Smooth muscle cell of the brain vasculature (primary cell): Measurements from ENCODE around the gene ASCL3.
"Not testable (repeated sequence)": the region's sequence is repeated elsewhere in the genome, so short reads cannot be mapped to it uniquely, and the experiment has no call there.

Experiments
- DNase-seq: peaks from one replicate; pipeline ENCODE4 v3.0.0-alpha.2; 2012; ENCODE audit warnings: low read depth, low spot score

The ASCL3 gene, protein sequence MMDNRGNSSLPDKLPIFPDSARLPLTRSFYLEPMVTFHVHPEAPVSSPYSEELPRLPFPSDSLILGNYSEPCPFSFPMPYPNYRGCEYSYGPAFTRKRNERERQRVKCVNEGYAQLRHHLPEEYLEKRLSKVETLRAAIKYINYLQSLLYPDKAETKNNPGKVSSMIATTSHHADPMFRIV

DNA sequence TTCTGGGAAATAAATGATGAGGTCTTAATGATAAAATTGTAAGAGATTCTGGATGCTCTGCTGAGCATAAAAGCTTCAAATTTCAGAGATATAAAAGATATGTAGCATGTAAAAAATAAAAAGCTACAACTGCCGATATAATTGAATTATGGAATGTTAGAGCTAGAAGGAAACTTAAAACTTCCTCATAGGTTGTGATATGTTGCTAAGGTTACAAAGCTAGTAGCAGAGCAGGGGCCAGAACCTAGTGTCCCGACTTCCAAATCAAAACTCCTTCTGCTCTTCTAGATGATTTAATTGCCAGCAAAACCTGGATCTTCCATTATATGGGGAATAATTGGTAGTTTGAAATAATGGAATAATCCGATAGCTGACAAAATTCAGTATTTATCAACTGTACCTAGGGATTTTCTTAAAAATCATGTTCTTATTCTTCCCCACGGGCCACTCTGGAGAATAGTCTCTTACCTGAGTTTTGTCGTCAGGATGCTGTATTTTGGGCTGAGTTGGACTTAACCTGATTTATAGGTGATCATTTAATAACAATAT is at the start of gene ASCL3:
Gene ASCL3, minus strand, starts transcription at position 499 of the 549 bp plus-strand sequence. CDS start 4,855 bp downstream, outside the sequence.
- DNase-seq = no peak

DNA sequence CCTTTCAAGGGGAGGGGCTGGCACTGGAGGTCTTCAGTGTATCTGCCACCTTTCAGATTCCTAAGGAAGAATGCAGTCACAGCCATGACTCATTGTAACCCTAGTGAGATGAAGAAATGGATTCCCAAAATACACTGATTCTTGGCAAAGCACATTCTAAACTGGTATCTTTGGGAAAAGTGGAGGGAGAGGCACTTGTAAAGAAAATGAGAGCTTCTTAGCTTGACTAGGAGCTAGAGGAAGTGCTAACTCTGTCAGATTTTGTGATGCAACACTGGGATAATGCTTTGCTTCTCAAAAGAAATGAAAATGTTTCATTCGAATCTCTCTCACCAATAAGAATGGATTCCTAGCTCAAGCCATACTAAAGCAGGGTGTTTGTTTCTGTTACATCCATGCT is 46.6 kb upstream of the ASCL3 start:
- no peak for DNase-seq

DNA sequence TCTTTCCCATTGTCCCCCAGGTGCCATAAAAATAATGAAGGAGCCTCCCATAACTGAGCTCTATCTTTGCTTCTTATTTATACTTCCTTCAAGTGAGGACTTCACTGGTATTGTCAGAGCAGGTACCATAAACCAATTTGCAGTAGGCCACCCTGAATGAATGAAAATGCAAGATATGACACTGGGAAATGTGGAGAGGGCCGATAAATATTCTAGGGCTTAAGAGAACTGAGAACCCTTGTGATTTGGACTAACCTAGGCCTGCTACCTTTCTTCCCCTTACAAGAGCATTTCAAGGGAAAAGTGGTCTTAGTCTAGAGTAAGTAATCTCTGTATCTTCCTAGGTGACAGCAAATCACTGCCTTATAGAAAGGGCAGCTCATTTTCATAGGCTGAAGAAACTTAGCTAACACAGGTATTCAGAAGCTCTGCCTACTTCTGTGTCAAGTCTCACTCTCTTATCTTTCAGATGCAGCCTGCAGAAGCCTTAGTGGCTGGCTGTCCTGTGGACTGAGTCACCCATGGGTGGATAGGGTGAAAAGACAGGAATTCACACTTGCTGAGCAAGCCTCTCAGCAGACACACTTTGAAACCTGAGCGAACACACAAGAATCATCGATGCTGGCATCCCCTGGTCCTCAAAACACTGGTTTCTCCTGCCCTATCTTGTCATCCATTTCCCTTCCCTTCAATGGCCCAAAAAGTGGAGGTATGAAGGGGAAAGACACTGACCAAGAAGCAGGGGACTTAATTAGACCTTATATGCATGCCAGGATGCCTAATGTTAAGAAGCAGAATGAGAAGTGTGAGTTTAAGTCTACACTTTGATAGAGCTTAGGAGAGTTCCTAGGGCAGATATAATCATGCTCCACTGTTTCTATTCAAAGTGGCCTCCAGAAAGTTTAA is 45.8 kb upstream of the ASCL3 start:
- no peak for DNase-seq

DNA sequence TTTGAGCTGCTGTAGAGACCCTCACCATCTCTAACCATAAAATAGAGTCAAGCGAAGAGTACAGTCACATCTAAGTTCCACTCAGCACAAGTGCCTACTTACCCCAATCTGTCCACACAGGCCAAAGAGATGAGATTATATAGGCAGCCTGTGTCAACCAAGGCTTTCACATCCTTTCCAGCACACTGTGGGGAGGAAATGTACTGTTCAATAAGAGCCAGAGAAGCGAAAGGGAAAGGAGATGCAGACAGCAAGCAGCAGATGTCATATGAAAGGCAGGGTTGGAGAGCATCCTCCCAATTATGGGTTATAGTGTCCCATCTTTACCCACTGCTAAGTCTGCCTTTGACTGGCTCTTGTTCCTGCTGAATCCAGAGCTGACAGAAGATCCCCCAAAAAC is 44.6 kb upstream of the ASCL3 start:
- DNase-seq = no peak

DNA sequence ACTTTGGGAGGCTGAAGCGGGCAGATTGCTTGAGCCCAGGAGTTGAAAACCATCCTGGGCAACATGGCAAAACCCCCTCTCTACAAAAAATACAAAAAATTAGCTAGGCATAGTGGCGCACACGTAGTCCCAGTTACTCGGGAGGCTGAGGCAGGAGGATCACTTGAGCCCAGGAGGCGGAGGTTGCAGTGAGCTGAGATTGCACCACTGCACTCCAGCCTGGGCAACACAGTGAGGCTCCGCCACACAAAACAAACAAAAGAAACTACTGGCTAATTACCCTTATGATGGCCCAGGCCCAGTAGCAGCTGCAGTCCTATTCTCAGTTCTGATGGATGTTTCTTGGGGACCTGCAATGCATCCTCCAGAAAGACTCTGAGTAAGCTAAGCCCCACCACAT is 44.0 kb upstream of the ASCL3 start:
- DNase-seq = not testable (repeated sequence)

DNA sequence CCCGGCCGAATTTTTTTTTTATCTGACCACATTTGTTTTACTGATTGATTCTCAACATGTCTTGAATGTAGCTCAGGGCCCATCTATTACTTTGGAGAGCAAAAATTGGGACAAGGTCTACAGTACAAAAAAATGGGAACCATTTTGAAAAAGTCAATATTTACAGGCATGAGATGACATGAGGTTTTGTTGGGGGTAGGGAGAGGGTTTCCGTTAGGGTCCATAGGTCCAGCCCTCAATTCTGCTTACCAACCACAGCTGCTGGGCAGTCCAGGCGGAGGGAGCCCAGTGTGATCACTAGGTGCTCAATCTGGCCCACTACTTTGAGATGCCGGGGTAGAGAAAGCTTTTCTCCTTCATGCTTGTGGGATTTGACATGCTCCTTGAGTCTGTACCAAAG is 42.6 kb upstream of the ASCL3 start:
- no peak for DNase-seq

DNA sequence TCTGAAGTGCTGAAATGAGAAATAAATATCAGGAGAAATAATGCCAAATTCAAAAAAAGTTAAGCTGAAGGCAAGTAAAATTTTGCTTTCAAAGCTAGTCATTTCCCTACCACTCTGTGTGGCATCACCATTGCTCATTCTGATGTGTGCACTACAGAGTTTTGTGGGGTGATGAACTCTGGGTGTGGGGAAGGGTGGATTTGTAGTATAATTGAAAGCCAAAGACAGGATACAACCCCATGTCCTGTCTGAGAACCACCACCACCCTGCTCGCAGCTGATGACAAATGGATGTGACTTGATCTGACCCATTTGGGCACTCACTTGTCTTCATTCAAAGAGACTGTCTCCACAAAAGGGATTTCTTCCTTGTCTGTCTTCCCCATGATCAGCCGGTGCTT is 40.7 kb upstream of the ASCL3 start:
- no peak for DNase-seq

DNA sequence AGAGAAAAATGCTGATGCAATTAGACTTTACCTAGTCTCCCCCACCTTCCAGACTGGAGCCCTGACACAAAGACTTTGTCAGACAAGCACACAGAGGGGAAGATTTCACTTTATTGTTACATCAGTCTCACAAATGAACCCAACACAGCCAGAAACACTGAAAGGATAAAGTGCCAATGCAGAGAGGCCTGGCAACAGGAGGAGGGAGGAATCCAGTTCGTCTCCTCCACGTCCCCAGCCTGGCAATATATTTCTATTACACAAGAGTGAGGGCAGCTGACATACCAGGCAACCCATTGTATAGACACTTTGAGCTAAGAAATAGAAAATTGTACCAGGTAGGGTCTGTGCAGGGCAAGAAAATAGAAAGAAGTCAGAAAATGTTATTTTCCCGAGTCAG is 37.7 kb upstream of the ASCL3 start:
- no peak for DNase-seq

DNA sequence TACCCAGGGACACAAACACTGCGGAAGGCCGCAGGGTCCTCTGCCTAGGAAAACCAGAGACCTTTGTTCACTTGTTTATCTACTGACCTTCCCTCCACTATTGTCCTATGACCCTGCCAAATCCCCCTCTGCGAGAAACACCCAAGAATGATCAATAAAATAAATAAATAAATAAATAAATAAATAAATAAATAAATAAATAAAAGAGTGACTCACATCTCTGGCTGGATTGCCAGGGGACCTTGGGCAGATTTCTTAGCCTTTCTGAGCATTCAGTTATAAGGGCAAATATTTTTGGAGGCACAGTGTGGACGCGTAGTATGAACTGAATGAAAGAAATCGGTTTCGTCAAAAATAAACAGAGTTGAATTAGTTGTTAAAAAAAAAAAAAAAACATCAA is 36.5 kb upstream of the ASCL3 start:
- DNase-seq = not testable (repeated sequence)

DNA sequence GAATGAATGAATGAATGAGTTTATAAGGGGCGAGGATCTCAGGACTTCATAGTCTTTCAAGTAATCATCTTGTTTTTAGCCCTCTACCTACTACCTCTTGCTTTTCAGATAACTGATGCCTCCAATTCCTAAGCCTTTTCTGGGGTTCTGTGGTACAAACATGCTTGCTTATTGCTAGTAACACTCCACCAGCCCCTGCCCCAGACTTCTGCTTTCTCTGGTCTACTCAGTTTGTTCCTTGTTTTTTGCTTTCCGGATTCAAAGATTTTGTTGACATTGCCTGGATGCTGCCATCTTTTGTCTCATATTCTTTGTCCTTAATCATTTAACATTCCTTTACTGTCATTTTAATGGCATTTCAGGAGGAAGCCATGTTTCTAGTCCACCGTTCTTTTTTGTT is 30.3 kb upstream of the ASCL3 start:
- no peak for DNase-seq

DNA sequence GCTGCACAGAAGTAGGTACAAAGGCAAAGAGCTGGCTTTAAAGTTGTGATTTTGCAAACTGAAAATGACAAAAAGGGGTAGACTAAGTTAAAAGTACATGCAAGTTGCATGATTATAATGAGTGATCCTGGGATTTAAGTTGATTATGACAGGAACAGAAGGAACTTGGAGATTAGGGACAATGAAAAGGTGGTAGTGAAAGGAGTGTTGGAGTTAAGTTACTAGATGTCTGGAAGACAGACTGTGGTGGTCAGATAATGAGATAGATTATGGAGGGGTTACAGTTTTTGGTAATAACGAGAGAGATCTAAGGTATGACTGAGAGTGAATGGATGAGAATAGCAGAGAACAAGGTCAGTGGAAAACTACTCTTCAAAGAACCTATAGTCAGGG is 29.1 kb upstream of the ASCL3 start:
- DNase-seq = no peak

DNA sequence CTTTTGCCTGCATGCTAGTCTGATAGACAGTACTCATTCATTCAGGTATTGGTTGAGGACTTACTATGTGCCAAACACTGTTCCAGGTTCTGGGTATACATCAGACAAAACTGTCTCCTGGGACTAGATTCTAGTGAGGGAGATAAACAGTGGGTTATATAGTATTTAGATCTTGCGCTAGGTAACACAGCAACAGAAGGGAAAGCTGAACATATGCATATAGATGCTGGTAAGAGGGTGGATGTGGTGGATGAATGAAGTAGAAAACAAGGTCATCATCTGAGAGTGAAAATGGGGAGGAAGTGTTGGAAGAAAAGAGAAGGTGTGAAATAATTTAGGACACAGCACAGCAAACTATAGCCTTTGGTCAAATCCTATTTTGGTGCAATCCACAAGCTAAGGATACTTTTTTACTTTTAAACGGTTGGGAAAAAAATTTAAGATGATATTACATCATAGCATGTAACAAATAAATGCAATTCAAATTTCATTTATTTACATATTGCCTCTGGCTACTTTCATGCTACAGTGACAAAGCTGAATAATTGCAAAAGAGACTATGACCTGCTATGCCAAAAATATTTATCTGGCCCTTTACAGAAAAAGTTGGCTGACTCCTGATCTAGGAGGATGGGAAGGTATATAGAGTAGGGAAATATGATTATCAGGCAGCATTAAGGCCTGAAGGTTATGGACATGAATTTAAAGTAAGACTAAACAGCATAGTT is 28.5 kb upstream of the ASCL3 start:
- DNase-seq = no peak

DNA sequence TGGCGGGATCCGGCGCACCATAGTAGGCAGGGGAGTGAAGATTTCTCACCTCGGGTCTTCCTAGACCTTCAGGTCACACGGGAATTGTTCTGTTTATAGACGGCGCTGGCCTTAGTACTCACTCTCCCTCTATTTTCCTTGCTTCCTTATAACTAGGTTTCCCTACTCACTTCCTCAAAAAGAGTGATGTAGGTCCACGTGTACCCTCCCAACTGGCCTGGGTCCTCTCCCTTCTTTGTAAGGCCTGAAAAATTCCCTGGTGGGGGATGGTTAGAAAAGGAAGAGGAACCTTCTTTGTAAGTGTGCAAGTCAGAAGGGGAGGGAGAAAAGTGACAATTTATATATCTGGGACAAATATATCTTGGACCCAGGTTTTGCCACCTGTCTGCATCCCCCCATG is 24.4 kb upstream of the ASCL3 start:
- DNase-seq = no peak

DNA sequence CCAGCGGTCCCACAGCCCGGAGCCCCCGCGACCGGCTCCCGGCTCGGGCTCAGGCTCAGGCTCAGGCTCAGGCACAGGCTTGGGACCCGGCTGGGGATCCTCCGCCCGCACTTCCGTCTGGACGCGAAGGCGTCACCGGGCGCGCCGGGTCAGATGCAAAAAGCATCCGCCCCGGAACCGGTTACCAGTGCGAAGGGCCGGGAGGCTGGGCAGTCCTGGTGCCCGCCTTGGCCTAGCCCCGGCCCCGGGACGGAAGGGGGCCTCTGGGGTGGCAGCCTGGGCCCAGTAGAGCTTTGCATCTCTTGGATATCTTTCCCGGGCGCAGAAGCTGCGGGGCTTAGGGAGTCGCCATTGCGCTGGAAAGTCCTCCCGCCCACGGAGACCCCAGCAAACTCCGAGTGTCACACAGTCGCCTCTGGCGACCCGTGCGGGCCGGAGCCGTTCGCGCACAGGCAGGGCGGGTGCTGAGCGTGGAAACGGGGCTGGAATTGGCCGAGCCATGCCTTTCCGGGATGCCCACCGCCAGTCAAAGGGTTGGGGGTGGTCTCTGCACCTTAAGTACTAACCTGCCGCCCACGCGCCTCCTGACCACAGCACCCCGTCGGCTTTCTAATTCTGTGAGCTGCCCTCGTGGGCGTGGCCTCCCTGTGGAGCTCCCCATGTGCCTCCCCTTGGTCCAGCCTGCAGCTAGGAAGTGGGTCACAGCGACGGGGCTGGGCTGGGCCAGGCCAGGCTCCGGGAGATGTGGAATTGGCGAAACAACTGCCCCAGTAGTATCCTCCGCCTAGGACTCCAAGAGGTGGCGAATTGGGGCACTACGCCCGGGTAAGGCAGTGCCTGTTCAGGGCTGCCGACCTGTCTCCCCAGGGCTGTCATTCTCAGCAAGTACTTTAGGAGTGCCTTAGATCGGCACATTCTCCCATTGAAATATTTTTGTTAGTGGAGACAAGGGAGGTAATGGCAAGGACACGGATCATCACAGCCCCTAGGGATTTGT is 21.8 kb upstream of the ASCL3 start, which contains the start of gene TMEM9B:
Gene TMEM9B, minus strand, starts transcription at position 119 of the 997 bp plus-strand sequence. CDS start 129 bp downstream, outside the sequence.
- peak; percentile 63 for DNase-seq

DNA sequence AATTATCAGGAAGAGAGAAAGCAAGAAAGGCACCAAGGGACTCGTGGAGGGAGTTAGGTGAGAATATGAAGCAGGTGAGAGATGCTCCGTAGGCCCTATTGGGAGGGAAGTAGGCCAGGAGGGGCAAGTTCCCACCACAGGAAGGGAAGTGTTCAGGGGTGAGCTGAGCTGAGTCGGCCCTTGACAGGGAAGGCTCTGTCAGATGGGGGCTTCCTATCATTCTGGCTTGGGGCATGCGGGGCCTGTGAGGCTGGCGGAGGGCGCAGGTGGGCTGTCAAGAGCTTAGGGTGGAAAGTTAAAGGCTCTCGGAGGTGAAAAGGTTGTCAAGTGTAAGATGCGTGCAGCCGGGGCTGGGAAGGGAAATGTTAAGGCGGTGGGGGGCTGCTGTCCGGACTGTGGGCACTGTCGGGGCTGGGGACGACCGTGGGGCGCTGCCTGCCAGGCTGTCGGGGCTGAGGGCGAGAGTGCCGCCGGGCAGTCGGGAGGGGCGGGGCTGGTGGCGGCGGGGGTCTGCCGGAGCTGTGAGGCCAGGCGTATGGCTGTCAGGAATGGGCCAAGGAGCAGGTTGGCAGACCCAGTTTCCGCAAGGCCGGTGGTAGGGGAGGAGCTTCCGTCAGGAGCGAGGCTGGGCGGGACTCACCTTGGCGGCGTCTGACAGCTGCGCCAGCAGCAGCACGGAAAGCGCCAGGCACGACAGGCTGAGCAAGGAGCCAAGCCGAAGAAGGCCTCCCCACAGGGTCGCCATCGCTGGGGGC is 20.9 kb upstream of the ASCL3 start:
- DNase-seq = peak; percentile 1

DNA sequence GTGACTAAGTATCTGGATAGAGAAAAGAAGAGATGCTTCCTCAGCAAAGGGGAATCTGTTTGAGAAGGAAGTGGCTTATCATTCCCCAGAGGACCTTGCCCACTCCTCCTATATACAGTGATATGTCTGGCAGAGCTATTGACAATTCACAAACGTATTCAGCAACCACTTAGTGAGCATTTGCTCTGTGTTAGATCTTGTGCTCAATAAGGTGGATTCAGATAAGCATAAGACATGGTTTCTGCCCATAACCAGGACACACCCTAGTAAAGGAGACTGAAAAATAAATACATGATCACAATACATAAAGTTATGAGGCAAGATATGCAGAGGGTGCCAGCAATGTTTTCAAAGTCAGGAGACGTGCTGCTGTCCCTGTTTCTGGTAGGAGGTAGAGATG is 20.0 kb upstream of the ASCL3 start:
- DNase-seq = no peak

DNA sequence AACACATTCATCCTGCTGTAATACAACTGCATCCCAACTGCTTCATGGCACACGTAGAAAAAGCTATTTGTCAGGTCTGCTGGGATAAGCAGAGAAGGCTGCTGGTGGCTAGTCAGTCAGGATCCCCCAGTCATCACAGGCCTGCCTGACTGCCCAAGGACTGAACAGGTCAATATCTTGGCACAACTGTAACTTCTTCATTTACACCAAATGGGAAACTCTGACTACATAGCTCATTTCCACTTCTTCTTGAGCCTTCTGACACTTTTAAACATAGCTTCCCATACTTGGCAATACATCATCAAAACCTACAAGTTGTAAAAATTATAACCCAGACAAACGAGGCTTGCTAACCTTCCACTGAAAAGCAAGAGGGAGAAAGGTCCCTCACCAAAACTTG is 18.6 kb upstream of the ASCL3 start:
- no peak for DNase-seq

DNA sequence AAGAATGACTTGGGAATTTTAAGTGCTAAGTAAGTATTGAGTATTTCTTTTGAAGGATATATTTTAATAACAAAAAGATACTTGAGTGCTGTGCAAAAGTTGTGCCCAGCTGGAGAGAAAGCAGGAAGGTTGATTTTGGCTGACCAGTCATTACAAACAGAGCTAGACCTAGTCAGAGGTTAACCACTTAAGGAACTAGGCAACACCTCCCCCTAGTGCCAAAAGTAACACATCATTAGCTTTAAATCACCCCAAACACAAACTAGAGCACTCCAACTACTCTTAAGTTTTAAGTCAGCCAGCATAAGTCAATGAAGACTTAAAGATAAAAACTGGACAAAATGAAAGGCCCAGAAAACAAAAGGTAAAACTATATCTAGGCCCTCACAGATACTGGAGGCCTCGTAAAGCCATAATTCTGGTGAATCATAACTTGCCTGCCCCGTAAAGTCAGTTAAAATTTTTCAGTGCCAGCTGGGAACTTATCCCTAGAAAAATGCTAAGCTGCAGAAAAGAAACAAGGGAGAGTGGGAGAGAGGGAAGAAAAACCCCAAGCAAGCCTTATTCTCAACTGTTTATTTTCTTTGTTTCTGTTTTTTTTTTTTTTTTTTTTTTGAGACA is 16.8 kb upstream of the ASCL3 start:
- peak; percentile 80 for DNase-seq

DNA sequence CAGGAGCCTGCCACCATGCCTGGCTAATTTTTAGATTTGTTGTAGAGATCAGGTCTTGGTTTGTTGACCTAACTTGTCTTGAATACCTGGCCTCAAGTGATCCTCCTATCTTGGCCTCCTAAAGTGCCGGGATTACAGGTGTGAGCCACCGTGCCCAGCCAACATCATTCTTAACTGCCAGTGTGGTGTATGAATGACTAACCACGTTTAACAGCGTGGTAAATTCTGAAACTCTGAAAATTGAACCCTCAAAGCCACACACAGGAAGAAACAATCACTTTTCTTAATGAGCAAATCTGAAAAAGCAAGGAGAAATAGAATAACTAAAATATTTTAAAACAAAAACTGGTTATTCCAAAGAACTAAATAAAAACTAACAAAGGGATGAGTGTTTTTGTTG is 14.0 kb upstream of the ASCL3 start:
- no peak for DNase-seq

DNA sequence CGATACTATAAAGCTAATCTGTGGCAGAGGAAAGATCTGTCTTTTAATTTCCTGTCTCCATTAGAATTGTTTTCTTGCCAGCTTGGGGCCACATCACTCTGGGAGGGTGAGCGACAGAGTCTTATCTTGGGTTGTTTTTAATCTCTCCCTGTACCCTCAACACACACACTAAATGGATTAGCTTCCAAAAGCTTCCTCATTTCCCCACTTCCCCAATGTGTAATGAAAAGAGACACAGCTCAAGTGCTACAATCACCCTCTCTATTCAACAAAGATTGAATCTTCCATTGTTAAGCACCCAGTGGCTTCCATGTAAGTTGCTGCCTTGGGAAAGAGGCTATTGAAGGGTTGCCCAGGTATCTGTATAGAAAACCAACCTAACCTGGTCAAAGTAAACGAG is 6.1 kb upstream of the ASCL3 start:
- DNase-seq = no peak
